GM21390 (cell line): ENCODE results near the gene PSMA4.
"Not testable (repeated sequence)": the region's sequence is repeated elsewhere in the genome, so short reads cannot be mapped to it uniquely, and the experiment has no call there.

Source experiments
- ATAC-seq: cut with Tn5 transposase; IDR thresholded peaks from one replicate; pipeline ENCODE4 v1.9.1; 2021; ENCODE audit not compliant: unreplicated experiment

The PSMA4 gene

GRCh38 chr15:78550815-78551214 is 10.6 kb downstream of the PSMA4 start:
- no peak for ATAC-seq

GRCh38 chr15:78551902-78552301 is 11.7 kb downstream of the PSMA4 start:
- no peak for ATAC-seq

GRCh38 chr15:78552597-78552996 is 12.4 kb downstream of the PSMA4 start:
- ATAC-seq, result no peak

DNA sequence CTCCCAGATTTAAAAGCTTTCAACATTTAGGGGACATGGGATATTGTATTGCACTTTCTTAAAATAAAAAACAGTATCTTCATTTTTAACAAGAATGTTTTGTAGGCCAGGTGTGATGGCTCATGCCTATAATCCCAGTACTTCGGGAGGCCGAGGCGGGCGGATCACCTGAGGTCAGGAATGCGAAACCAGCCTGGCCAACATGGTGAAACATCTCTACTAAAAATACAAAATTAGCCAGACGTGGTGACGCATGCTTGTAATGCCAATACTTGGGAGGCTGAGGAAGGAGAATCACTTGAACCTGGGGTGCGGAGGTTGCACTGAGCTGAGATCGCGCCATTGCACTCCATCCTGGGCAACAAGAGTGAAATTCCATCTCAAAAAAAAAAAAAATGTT is 20.0 kb downstream of the PSMA4 start:
- ATAC-seq, result not testable (repeated sequence)

DNA sequence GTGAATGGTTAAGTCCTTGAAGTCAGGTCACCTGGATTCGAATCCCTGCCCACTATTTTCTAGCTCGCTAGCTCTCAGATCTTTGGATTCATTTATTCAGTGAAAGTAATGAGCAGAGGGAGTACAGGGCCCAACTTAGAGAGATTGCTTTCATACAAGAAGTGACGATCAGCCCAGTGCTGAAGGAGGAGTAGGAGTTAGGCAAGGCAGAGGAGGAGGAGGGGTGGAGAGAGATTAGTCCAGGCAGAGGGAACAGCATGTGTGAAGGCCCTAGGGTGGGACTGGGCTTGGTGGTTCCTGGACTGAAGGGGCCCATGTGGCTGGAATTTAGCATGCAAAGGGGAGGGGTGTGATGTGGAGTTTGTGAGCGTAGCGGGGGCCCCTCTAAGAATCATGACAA is 21.2 kb downstream of the PSMA4 start:
- ATAC-seq, result no peak

DNA sequence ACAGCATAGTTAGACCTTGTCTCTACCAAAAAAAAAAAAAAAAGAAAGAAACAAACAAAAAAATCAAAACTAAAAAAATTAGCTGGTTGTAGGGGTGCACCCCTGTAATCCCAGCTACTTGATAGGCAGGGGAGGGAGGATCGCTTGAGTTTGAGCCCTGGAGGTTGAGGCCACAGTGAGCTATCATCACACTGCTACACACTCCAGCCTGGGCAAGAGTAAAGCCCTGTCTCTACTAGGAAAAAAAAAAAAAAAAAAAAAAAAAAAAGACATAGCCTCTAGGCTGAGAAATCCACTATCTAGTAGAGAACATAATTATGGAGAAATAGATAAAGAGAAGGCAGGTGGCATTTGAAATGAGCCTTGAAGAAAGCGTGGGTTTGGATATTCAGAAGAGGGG is 22.8 kb downstream of the PSMA4 start:
- ATAC-seq, result no peak

GRCh38 chr15:78564743-78565096 is 24.5 kb downstream of the PSMA4 start:
- peak; percentile 12 for ATAC-seq

GRCh38 chr15:78565097-78565950 is 25.1 kb downstream of the PSMA4 start, which contains the start of gene CHRNA5:
CHRNA5 (plus strand) TSS chr15:78565520; CDS start chr15:78565720, 200 bp downstream.
- ATAC-seq, result peak; percentile 84

DNA sequence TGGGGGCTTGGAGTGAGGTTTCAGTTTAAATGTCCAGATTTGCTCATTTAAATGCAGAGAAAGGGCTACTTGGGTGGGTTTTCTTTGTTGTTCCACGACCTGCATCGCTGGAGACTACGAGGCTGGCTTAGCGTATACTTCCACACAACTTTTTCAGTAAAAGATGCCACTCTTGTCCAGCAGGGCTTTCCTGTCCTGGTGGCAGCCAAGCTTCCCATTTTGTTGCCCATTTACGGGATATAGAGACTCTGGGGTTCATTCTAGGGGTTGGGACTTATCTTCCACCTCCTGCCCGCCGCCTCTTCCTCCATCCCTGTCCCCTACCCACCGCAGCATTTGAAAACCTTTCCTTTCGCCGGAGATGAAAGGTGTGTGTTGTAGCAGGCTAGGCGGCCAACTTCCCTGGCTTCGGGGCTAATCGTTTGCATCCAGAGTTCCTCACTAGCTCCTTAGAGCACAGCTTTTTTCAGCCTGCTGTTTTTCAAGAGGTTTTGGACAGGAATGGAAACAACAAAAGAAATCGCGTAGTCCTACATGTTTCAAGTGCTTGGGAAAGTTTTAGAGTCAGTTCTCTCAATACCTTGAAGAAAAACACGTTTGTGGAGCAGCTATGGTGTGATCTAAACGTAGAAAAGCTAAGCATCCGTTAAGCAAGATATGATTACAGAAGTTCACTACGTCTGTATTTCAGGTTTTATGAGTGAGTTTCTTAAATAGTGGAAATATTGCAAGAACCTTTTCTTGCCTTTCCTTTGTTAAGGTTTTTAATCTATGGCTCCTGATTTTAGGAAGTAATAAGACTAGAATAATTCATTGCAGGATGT is 25.9 kb downstream of the PSMA4 start:
- ATAC-seq, result peak; percentile 15

DNA sequence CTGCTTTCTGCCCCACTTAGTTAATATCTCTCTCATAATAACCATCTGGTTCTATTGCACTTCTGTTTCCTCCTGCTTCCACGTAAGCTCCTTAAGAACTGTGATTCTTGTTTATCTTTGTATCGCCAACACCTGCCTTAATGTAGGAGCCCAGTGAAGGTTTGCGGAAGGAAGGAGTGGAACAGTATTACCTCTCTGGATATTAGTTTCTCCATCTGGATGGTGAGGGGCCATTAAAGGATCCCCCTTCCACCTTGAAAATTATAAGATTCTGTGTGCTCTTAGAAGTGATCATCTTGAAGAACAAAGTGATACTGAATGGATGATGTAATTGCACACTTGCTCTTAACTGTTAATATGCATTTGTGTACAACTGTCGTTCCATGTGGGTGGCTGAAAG is 27.3 kb downstream of the PSMA4 start:
- no peak for ATAC-seq

DNA sequence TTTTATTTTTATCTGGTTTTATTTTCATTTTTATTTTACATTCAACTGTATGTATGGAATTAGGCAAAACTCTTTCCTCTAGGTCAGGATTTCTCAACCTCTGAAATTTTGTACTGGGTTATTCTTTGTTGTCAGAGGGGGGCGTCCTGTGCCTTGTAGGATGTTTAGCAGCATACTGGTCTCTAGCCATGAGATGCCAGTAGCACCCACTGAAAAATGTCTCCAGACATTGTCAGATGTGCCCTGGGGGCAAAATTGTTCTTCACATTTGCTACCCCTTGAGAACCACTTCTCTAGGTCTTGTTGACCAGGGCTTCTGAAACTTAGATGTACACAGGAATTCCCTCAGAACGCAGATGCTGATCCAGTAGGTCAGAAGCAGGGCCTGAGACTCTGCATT is 30.5 kb downstream of the PSMA4 start:
- ATAC-seq, result no peak

DNA sequence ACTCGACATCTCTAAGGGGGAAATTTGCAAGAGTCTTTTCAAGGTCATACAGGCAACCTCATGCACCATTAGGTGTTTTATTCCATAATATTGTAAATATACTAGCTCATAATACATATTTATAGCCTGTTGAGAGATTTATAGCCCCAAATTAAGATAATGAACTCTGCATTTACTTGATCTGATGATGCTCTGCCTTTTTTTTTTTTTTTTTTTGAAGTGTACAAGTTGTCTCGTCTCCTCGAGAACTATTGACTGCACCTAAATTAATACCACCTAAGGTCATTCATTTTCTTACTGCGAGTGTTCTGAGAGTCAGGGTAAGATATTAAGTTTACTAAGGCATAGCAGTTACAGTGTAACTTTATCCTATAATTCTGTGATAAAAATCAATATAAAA is 31.1 kb downstream of the PSMA4 start:
- no peak for ATAC-seq

DNA sequence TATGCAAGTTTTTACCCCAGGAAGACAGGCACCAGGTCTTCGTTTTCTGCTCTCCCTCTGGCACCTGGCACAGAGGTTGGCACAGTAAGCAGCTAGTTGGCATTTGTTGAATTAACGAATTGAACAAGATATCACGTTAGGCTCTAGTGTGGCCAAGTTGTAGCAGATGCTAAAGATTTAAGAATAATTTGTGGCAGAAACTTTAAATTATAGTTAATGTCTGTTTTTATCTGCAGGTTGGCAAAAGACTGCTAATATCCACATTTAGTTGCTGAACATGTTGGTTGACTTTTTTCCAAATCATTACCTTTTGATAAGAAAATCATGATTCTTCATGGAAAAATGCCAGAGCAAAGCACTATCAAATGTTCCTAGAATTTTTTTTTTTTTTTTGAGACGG is 33.2 kb downstream of the PSMA4 start:
- ATAC-seq, result no peak

DNA sequence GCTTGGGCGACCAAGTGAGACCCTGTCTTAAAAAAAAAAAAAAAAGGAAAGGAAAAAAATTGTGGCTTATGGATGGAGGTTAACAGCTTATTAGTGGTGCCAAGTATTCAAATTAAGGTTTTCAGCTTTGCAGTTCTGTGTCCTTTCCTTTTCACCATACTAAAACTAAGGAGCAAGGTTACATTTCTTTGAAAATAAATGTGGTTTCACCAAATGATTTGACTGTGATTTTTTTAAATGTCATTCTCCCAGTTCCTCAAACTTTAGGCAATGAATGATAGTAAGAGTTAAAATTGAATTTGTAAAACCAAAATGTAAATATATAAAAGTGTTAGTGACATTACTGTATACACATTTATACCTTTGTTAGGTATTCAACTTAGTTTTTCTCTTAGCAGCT is 34.7 kb downstream of the PSMA4 start:
- ATAC-seq, result no peak

GRCh38 chr15:78597583-78597982 is 57.3 kb downstream of the PSMA4 start:
- ATAC-seq, result no peak

GRCh38 chr15:78598348-78598747 is 58.1 kb downstream of the PSMA4 start:
- ATAC-seq, result no peak

DNA sequence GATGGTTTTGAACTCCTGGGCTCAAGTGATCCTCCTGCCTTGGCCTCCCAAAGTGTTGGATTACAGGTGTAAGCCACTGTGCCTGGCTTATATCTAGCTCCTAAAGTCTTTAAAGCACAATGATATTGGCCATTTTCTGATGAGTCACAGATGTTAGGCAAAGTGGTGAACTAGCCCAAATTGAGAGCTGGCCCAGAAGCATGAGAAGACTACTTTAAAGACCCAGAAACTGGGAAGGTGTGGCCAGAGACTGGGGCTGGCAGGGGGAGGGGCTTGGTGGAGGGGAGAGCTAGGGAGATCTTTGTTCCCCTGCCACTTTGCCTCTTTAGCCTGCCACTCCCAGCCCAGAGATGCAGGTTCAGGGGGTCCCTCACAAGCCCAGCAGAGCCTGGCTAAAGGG is 58.9 kb downstream of the PSMA4 start:
- no peak for ATAC-seq
